EL (cell line): ENCODE measurements around the gene FGR.

ENCODE experiments used
- DNase-seq: peaks from one replicate; pipeline ENCODE4 v3.0.0-alpha.2; 2016

Gene FGR

DNA sequence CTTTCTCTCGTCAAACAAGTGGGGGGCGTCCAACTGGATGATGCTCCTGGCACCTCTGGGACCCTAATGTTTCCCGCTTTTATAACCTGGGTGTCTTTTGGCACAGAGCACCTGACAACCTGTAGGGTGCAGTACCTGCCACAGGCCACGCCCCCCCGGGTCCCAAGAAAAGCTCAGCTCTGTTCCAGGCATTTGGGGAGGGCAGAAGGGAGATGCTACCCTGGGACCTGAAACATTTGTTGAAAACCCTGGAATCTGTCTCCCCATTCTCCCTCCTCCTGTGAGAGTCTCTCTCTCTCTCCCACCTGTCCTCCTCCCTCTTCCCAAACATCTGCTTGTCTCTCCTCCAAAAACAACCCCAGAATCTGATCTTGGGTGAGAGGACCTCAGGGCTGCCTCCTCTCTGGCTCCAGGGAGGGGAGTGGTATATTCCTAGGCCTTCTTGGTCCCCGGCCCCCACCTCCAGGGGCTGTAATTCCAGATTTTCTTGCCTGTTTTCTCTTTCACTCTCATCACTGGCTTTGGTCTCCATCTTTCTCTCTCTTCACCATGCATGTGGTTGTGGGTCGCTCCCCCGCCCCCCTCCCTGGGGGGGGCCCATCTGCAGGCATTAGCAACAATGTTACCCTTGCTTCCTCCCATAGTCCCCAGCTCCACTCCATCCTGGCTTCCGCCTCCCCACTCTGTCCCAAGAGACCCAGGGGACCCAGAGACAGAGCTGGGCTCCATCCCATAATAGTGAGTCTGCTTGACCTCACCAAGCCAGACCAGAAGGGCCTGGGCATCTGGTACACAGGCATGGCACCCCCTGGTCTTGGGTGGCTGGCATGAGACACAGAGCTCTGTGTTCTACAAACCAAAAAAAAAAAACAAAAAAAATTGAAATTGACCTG, 35.1 kb downstream of the FGR start:
- no peak for DNase-seq

- peak; percentile 75 for DNase-seq
Observed at GRCh38 chr1:27598902-27599528, 36.0 kb downstream of the FGR start.

DNA sequence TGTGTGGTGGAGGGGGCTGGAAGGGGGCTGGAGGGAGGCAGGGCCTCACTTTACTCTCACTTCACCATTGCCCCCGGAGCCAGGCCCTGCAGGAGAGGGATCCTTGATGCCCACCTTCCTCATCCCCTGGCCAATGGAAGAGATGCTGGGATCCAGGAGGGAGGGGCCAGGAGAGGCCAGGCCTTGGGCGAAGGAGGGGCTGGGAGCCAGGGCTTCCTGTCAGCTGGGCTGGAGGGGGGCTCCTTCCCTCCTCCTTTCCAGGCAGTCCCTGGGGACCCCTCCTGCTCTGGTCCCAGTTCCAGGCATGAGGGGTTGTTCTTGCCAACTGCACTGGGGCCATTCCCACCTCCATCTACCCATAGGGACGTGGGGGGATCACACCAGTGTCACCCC, 36.7 kb downstream of the FGR start:
- DNase-seq = no peak

- no peak for DNase-seq
Observed at GRCh38 chr1:27597516-27598294, 37.3 kb downstream of the FGR start.

GRCh38 chr1:27596986-27597385, 38.0 kb downstream of the FGR start:
- no peak for DNase-seq

DNA sequence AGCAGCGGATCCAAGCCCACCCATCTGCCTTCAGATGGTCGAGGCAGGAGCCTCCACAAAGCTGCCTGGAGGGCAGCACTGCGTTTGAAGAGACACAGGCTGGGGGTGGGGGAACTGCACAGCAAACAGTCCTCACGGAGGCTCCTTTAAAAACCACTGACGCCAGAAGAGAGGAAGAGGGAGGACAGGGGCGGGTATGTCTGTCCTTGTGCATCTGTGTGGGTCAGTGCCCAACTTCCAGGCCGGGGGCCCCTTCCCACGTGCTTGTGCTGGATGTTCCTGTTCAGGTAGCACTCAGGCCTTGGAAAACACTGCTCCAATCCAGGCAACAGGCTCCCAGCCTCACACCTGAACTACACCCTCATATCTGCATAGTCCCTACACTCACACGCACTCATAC, 38.7 kb downstream of the FGR start:
- no peak for DNase-seq

- DNase-seq = no peak
Observed at GRCh38 chr1:27595597-27595996, 39.4 kb downstream of the FGR start.

- peak; percentile 89 for DNase-seq
Observed at GRCh38 chr1:27594564-27595510, 40.1 kb downstream of the FGR start.

DNA sequence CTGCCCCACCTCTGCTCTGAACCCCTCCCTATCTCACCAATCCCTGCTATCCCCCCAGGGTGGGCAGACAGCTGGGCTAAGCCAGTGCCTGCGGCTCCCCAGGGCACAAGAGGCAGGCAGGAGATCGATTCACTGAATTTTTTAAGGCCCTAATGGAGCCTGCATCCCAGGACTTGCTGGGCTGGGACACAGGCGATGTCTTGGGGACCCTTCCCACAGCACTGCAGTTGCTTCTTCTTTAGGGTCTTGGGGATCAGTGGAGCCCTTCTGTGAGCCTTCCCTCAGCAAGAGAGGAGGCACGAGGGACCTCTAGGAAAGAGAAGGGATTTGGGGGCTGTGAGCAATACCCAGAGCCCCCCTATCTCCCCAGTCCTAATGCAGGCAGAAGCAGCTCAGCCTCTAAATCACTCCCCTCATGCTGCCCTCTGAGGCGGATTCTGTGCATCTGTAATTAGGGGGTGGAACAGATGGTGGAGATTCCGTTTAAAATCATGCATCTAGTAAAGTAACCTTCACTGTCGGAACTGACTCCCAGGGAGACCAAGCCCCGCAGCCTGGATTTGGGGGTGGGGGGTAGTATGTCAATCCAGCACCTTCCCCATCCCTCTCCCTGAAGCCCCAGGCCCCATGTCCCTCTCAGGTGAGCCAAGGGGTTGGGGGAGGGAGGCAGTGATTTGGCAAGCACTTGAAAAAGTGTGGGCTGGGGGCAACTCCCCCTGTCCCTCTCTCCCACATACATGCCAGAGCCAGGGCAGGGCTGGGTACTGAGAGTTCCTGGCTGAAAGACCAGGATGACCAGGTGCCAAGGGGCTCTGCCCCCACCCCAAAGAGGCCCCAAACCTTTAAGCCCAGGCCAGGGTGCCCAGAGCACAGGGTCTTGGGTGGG, 41.1 kb downstream of the FGR start:
- DNase-seq = no peak

GRCh38 chr1:27592931-27593677, 41.9 kb downstream of the FGR start:
- DNase-seq = no peak

DNA sequence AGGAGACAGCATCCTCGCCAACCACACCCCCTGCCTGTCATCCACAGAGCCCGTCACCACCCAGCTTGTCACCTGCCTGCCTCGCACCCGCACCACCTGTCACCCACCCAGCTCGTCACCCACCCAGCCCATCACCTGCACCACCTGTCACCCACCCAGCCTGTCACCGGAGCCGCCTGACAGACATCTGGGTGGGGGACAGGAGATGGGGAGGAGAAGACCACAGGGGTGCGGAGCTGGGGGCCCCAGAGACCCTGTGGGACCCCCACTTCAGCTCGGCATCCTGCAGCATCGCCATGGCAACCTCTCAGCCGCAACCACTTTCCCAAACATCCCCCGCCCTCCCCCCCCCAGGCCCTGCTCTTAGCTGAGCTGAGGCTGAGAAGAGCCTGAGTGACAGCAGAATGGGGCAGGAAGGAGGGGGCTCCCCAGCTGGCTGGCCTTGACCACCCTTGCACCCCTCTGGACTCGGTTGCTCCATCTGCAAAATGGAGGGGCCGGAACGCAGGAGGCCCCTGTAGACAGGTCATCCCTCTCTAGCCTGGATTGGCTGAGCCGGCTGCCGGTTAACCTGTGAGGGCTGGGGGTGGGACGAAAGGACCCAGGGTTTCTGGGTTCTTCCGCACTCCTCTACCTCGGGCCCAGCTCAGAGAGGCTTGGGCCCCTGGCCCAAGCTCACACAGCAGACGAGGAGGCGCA, 42.6 kb downstream of the FGR start:
- DNase-seq = no peak

- DNase-seq = no peak
Observed at GRCh38 chr1:27591622-27592021, 43.4 kb downstream of the FGR start.

DNA sequence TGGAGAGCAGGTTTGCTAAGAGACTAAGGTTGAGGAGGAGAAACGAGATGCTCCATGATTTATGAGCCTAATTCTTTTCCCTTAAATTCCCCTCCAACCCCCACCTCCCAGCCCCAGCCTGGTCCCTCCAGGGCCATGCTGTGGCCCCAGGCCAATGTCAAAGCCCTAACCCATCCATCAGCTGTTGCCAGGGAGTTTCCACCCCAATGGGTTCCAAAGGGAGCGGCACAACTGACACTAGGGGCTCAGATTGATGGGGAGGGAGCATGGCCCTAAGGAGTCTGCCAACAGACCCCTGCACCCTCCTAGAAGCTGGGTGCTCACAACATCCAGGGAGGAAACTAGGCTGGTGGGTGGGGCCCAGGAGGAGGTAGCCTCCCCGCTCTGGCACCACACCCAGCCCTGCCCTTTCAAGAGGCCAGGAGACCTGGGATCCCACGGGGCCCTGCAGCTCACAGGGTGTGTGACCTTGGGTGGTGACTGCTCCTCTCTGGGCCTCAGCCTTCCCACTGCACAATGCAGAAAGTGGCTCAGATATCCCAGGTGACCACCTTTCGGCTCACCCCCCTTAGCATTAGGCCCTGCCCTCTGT, 44.0 kb downstream of the FGR start:
- DNase-seq = no peak

DNA sequence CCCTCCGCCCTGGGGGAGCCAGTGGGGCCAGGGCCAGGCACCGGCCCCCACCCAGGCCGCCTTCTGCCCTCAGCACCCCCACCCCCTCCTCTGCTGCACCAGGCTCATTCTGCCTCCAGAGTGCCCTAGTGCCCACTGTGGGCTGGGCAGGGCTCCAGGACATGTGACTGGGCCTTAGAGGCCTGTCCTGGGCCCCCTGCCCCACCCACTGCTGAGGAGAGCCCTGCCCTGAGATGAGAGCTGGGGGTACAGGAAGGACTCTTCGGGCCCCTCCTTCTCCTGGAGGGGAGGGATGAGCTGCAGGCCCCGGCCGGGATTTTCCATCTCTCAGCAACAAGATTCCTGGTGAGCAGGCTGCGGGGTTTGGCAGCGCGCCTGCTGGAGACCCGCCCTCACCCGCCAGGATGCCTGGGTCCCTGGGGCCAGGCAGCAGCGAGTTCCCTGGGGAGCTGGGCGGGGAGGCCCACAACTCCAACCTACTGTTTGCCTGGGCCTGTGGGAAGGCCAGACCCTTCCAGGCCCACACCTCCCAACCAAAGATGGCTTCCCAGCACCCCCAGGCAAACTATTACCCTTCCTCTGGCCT, 45.1 kb downstream of the FGR start:
- peak; percentile 66 for DNase-seq

DNA sequence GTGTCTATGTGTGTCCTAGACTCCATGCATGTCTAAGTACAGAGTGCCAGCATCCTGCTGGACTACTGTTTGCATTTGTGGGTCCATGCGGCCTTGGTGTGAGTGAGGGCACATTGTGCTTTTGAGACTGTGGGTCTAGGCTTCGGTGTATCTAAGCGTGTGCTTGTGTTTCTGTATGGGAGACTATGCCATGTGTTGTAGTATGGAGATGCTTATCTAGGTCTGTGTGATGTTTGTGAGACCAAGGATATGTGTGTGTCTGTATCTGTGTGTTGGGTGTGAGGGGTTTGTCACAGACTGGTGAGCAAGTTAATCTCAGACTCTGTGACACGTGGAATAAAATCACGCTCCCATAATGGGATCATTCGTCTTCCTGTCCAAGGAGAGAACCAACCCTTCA, 45.5 kb downstream of the FGR start:
- no peak for DNase-seq

GRCh38 chr1:27588256-27589232, 46.4 kb downstream of the FGR start:
- no peak for DNase-seq

DNA sequence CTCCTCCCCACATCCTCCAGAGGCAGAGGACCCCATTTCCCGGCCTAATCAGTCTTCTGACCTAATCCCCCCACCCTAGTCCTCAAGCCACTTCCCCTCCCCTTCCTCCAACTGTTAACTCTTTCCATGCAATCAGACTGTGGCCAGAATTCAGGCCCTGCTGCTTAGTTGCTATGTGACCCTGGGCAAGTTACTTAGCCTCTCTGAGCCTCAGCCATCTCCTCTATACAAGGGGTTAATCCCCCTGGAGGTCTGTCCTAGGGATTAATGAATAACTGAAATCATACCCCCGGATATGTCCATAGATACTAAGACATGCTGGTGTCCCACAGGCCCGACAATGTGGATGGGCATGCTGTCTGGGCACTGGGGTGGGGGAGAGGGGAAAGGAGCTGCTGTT, 49.3 kb downstream of the FGR start:
- no peak for DNase-seq

GRCh38 chr1:27584453-27584852, 50.5 kb downstream of the FGR start:
- no peak for DNase-seq
